MV-4-11 (cell line): ENCODE data around the gene KMO.

Experiments
- DNase-seq: peaks from one replicate; lab custom pipeline; 2025; lab: John Stamatoyannopoulos, UW

KMO gene

GRCh38 chr1:241593186-241593585 lies 61.0 kb downstream of the KMO start:
- no peak for DNase-seq

DNA sequence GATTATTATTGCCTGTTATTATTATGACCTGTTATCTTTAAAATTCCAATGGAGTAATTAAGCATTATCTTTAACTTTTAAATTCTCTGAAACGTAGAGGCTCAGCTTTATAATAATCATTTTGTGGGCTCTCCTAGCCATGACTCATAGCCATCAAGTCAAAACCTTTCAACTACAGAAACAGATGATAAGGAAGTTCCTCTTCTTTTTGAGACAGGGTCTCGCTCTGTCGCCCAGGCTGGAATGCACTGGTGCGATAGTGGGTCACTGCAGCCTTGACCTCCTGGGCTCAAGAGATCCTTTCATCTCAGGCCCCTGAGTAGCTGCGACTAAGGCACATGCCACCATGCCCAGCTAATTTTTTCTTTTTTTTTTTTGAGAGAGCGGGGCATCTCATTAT lies 64.5 kb downstream of the KMO start:
- DNase-seq = peak; percentile 34

DNA sequence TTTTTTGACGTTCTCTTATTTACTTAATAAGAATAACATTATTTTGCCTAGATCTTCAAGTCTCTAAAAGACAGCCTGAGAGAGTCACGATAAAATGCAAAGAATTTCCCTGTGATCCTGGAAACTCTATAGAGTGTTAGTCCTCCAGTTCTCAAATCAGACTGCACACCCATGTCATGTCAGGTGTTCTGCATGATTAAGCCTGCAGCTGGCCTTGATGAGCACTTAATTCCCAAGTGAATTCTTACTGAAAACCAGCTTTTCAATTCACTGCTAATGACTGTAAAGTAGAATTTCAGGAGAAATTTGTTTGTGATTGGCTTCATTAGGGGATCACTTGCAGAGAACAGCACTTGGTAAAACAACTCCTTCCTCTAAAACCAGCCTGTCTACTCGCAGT lies 66.1 kb downstream of the KMO start:
- no peak for DNase-seq

- peak; percentile 42 for DNase-seq
Measured at GRCh38 chr1:241600496-241600901, 68.3 kb downstream of the KMO start.

GRCh38 chr1:241603731-241604245 lies 71.6 kb downstream of the KMO start:
- peak; percentile 31 for DNase-seq

- peak; percentile 30 for DNase-seq
Measured at GRCh38 chr1:241605146-241605805, 73.1 kb downstream of the KMO start.

DNA sequence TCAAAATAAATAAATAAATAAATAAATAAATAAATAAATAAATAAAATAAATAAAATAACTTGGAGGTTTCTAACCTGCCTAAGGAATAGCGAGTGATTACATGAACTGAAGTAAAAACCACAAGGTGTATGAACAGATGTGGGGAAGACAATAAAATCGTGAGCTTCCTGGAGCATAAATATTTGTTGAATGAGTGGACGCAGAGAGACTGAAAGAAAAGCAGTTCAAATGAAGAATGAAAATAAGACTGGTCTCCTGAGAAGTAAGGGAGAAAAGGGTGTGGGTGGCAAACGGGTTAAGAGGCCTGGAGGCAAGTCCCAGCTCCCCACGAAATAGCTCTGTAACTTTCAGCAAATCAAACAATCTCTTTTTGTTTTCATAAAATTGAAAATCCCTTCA lies 74.4 kb downstream of the KMO start:
- no peak for DNase-seq

GRCh38 chr1:241607497-241607896 lies 75.3 kb downstream of the KMO start:
- DNase-seq = no peak

- DNase-seq = peak; percentile 13
Measured at GRCh38 chr1:241608379-241609033, 76.3 kb downstream of the KMO start.

DNA sequence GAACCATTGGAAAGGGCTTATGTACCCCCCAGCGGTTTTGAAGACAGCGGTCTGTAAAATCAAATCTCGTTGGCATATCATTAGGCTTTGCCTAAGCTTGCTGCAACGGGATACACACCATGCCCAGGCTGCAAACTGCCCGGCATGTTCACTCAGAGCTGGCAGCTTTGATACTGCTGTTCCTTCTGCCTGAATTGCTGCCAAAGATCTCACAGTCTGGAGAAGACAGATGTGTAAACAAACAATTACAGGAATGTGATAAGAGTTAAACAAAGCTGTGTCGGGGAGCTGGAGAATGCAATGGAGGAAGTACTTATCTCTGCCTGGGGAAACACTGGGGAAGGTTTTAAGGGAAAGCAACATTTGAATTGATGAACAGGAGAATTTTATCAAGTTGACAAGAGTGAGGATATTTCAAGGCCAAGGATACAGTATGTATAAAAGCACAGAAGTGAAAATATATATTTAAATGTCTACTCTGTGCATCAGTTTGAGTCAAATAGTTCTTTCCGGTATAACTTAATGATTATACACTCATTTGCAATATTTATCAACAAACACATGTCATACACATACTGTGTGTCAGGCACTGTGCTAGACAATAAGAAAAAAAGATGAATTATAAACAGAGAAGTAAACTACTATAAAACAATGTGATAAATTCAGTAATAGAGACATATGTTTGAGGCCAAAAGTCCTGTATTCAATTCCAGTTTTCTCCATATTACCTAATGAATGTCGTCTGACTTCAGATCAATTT lies 78.1 kb downstream of the KMO start:
- DNase-seq = no peak

GRCh38 chr1:241611063-241611462 lies 78.9 kb downstream of the KMO start:
- peak; percentile 71 for DNase-seq

DNA sequence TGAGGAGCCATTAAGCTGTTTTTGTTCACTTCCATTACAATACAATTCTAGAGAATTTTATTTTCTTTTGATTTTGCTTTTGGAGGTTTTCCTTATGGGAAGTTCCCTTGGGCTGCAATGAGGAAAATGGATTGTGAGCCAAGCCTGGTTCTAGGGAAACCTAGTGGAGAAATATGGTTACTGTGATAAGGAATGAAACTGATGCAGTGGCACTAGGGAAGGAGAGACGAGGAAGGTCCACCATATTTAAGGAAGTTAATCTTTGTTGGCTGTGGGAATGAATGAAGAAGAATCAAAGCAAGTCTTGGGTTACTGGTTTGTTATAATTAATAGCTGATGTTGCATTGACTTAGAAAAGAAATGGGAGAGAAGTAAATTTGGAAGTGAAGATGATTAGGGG lies 79.6 kb downstream of the KMO start:
- DNase-seq = no peak

GRCh38 chr1:241612533-241613477 lies 80.6 kb downstream of the KMO start:
- peak; percentile 45 for DNase-seq

- peak; percentile 31 for DNase-seq
Measured at GRCh38 chr1:241614144-241614543, 82.0 kb downstream of the KMO start.

GRCh38 chr1:241614572-241614971 lies 82.4 kb downstream of the KMO start:
- DNase-seq = no peak

DNA sequence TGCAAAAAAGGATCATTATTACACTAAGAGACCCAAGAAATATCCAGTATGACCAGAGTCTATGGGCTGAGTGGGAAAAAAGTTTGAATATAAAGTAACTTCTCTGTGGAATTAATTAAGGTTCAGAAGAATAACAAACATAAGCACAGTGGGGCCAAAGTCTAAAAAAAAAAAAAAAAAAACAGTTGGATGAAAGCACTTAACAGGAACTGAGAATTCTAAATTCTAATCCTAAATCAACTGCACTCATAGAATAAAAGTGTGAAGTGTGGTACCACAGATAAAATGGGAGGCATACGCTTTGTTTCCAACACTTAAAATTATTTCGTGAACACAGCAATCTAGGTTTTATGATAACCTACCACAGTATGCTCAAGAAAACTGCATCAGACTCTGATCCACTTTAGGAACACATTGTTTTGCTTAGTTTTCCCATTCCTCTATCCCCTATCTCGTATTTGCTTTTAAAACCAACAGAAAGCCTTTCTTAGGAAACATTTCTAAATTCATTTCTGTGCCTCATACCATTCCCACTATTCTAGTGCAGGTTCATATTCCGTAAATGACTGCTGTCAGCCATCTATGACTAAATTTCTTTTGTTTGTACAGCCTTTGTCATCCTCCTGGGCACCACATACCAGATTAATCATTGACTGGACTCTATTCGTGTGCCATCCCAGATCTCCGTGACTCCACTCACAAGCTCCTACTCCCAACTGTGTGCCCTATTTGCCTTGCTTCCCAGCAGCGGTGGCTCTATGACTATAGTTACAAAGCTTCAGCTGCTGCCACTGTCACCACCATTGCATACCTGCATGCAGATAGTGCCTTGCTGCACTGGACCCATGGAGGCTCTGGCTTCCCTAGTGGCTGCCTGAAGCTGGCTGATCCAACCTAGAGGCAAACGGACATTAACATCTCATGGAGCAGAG lies 83.1 kb downstream of the KMO start:
- DNase-seq = peak; percentile 37

GRCh38 chr1:241617426-241617825 lies 85.2 kb downstream of the KMO start:
- no peak for DNase-seq

DNA sequence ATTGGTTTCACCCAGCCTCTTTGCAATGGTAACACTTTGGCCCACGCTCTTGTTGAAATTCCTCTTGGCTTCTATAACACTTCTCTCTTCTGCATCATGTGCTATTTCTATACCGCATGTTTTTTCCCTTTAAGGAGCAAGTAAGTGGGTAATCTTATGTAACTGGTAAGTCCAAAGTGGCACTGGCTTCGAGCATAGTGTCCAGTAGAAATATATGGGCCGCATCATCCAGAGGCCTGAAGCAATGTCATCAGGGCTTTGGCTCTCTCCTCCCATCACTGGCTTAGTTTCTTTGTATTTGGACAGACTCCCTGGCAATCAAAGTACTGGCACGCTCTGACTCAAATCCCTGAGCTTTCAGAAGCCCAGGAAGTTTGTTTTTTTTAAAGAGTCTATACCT lies 90.5 kb downstream of the KMO start:
- DNase-seq = no peak

- no peak for DNase-seq
Measured at GRCh38 chr1:241624935-241625334, 92.8 kb downstream of the KMO start.

DNA sequence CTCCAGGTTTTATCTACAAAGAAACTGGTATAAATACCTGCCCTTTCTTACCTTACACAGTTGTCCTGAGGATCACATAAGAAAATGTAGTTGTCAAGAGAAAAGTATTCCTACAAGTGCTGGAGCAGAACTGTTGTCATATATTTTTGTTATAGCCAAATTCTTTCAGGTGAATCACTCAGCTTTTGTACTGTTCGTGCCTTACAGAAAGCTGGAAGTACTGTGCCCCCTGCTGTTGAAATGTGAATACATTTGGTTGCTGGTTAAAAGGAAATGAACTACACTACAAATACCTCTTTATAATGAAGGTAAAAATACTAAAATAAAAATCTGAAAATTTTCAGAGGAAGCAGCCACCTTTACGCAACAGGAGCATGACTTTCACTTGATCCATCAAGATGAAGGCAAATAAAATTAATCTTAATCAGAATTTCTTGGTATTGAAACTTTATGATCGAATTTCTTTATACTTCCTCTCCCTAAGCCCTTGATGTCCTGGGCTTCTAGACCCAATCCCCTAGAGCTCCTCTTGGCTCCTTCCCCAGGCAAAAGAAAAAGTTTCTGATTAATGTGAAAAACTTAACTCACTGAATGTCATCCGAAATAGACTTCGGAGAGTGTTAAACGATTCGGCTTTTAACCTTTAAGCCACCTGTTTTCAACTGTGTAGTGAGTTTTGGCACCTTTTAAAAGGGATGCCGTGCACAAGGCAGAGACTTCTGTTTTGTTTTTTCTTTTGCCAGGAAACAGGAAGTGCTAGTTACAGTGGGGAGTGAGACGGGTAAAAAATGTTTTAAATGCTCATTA lies 95.5 kb downstream of the KMO start:
- peak; percentile 50 for DNase-seq
